GM21526 (cell line): ENCODE results near the gene SBSN.
"Not testable (repeated sequence)": the region's sequence is repeated elsewhere in the genome, so short reads cannot be mapped to it uniquely, and the experiment has no call there.

Source experiments
- ATAC-seq: cut with Tn5 transposase; IDR thresholded peaks from one replicate; pipeline ENCODE4 v1.9.1; 2021; ENCODE audit warnings: moderate library complexity; ENCODE audit not compliant: unreplicated experiment, low FRiP score

The SBSN gene

GRCh38 chr19:35478794-35479677, 49.1 kb downstream of the SBSN start:
- no peak for ATAC-seq

- no peak for ATAC-seq
Measured at GRCh38 chr19:35476149-35476548, 52.0 kb downstream of the SBSN start.

GRCh38 chr19:35474594-35474993, 53.5 kb downstream of the SBSN start:
- ATAC-seq = not testable (repeated sequence)

GRCh38 chr19:35474104-35474503, 54.0 kb downstream of the SBSN start:
- ATAC-seq = no peak
